Spleen (tissue), 11 donors: ENCODE data around the gene ITSN1. TPM values are rescaled to one million over a fixed set of nuclear protein-coding genes. Genes with fewer than 3 reads are reported as not detected.

Experiments used
- DNase-seq: peaks from one replicate; pipeline ENCODE4 v3.0.0-alpha.2; 2020
- H3K27ac ChIP-seq, 8 donors: fragments of 200-600 bp; sonication (generic) in 7 of 8; 1 replicate in 4 of 8; 2 replicates in 4 of 8; pipeline versions ENCODE4 v1.5.0 to v1.8.0; 2016 to 2021; ENCODE audit warnings: inconsistent platforms in 4 of 8, mild to moderate bottlenecking in 4 of 8, moderate library complexity in 1 of 8
- H3K27me3 ChIP-seq, 7 donors: fragments of 200-600 bp; sonication (generic) in 6 of 7; replicated peaks in 1 of 7; 1 replicate in 4 of 7; 2 replicates in 3 of 7; pipeline versions ENCODE4 v1.5.0 to v1.8.0; 2016 to 2021; ENCODE audit warnings: inconsistent platforms in 3 of 7, mild to moderate bottlenecking in 1 of 7
- H3K36me3 ChIP-seq, 6 donors: fragments of 200-600 bp; sonication (generic) in 5 of 6; 1 replicate in 4 of 6; 2 replicates in 2 of 6; pipeline versions ENCODE4 v1.5.0 to v1.8.0; 2016 to 2021; ENCODE audit warnings: inconsistent platforms in 2 of 6
- H3K4me1 ChIP-seq, 6 donors: fragments of 200-600 bp; sonication (generic) in 5 of 6; 1 replicate in 3 of 6; 2 replicates in 3 of 6; pipeline versions ENCODE4 v1.5.0 to v1.8.0; 2016 to 2021; ENCODE audit warnings: inconsistent platforms in 3 of 6
- H3K4me3 ChIP-seq, 8 donors: fragments of 200-600 bp; sonication (generic) in 7 of 8; 1 replicate in 4 of 8; 2 replicates in 4 of 8; pipeline versions ENCODE4 v1.5.0 to v1.8.0; 2016 to 2021; ENCODE audit warnings: inconsistent platforms in 4 of 8, mild to moderate bottlenecking in 4 of 8, moderate library complexity in 2 of 8
- H3K9me3 ChIP-seq, 8 donors: fragments of 200-600 bp; sonication (generic) in 7 of 8; 1 replicate in 4 of 8; 2 replicates in 4 of 8; pipeline versions ENCODE4 v1.5.0 to v1.8.0; 2016 to 2021; ENCODE audit warnings: inconsistent platforms in 4 of 8
- CTCF ChIP-seq, 11 experiments: fragments of 200-600 bp in 7 of 11; fragments of 450-650 bp in 4 of 11; sonication (generic) in 4 of 11; IDR thresholded peaks in 8 of 11; conservative IDR thresholded peaks in 3 of 11; 1 replicate in 7 of 11; 2 replicates in 4 of 11; pipeline versions ENCODE4 v1.4.0 to v1.8.0; 2016 to 2021; ENCODE audit warnings: antibody characterized with exemption in 11 of 11, inconsistent platforms in 4 of 11, mild to moderate bottlenecking in 1 of 11
- POLR2A ChIP-seq, 3 donors: fragments of 450-650 bp; IDR thresholded peaks; one replicate each; pipeline ENCODE4 v1.5.1; 2017; ENCODE audit warnings: antibody characterized with exemption in 3 of 3, mild to moderate bottlenecking in 1 of 3
- POLR2AphosphoS5 ChIP-seq, 3 donors: sonication (generic); formaldehyde crosslinking; IDR thresholded peaks; one replicate each; pipeline ENCODE4 v1.5.1; 2017; ENCODE audit warnings: antibody characterized with exemption in 3 of 3
- WGBS, 5 donors: extraction: QIAGEN DNeasy Blood & Tissue Kit in 3 of 5; methylation state at CpG; one replicate each; pipeline versions ENCODE4 v1.1.5 to v1.1.7; 2013 to 2018; 5-methylcytosine and 5-hydroxymethylcytosine counted together
- intact Hi-C: fragments of 100-400 bp; cut with DNase I; formaldehyde crosslinking; loops from one replicate; pipeline ENCODE4 v1.15.0; 2023; ENCODE audit warnings: low total_unique reads
- polyA plus RNA-seq, 3 donors: library from polyadenylated mRNA; stranded (reverse); fragments of 200-250 nt; gene quantifications; one replicate each; pipeline ENCODE4 v1.2.1, GENCODE V29; 2013
- total RNA-seq, 7 donors: library from RNA; depleted of rRNA in 3 of 7; stranded (reverse); fragments of >200 nt in 3 of 7; fragmentation: NEBNext Ultra II Directional in 4 of 7; extraction: Animal tissue kit (Norgen Biotek cat#: 25700) in 4 of 7; gene quantifications; one replicate each; pipeline versions ENCODE4 v1.1.0 to v1.2.1, GENCODE V29; 2016 to 2021
- donor health status: healthy with polysubstance abuse.
- donor health status: DM: no; HTN: no; CAD: no; lungs with moderate emphysema.
- donor health status: DM: no; HTN: no; CAD: no.
- donor health status: Bipolar disorder and iron deficiency.
- donor health status: healthy.
- donor health status: DM: no; HTN: no; CAD: no.
- donor health status: DM: yes; HTN: yes; CAD: no.

ITSN1 gene
- total and polyA plus RNA-seq, 10 donors = 4.1 to 89.0 (median 42.6) TPM

GRCh38 chr21:33762803-33763581 lies 120.7 kb downstream of the ITSN1 start:
- intact Hi-C loops = no loop called here

GRCh38 chr21:33763582-33763899 lies 121.2 kb downstream of the ITSN1 start:
- H3K36me3 ChIP-seq = peaks cover 0 to 41% (median 0%) of the 10 kb centered on the region in 6 donors
- H3K9me3 ChIP-seq = no peaks in the 10 kb centered on the region
- TF ChIP-seq CTCF (IDR thresholded peaks at IDR 0.05 in 8 of 11, conservative IDR thresholded peaks at IDR 0.05 in 3 of 11) = no peak
- TF ChIP-seq POLR2AphosphoS5 (IDR thresholded peaks at IDR 0.05) = no peak
- TF ChIP-seq POLR2A (IDR thresholded peaks at IDR 0.05) = no peak
- no peaks in the 10 kb centered on the region for H3K27me3 ChIP-seq
- 90 to 95% (median 93%) methylated on average over 3 of the region's 3 CpGs for WGBS, 5 donors
- intact Hi-C loops = no loop called here
- H3K4me1 ChIP-seq = peaks cover 0 to 18% (median 9%) of the 10 kb centered on the region in 6 donors
- no peak overlapping the region for H3K4me3 ChIP-seq
- H3K27ac ChIP-seq = no peak overlapping the region
- no peak for DNase-seq

More at GRCh38 chr21:33762803-33763581, 120.7 kb downstream of the ITSN1 start:
- Histone ChIP-seq H3K27me3 (no peaks in the 10 kb centered on the region), H3K4me1 (peaks cover 0 to 18% (median 9%) of the 10 kb centered on the region in 6 donors), H3K4me3 (no peak overlapping the region), H3K27ac (peak overlapping the region in 2 of 8 donors; percentile 72 to 73), H3K36me3 (peaks cover 0 to 42% (median 0%) of the 10 kb centered on the region in 6 donors), H3K9me3 (no peaks in the 10 kb centered on the region)
- WGBS, 5 donors = 91 to 97% (median 94%) methylated on average over 9 of the region's 9 CpGs
- TF ChIP-seq CTCF (IDR thresholded peaks at IDR 0.05 in 8 of 11, conservative IDR thresholded peaks at IDR 0.05 in 3 of 11) (no peak), POLR2A (IDR thresholded peaks at IDR 0.05) (no peak), POLR2AphosphoS5 (IDR thresholded peaks at IDR 0.05) (no peak)
- DNase-seq = no peak

GRCh38 chr21:33767236-33767635 lies 124.9 kb downstream of the ITSN1 start:
- no peak overlapping the region for H3K4me3 ChIP-seq
- DNase-seq = no peak
- no peaks in the 10 kb centered on the region for H3K4me1 ChIP-seq
- TF ChIP-seq POLR2A (IDR thresholded peaks at IDR 0.05) (no peak), POLR2AphosphoS5 (IDR thresholded peaks at IDR 0.05) (no peak), CTCF (IDR thresholded peaks at IDR 0.05 in 8 of 11, conservative IDR thresholded peaks at IDR 0.05 in 3 of 11) (no peak)
- peaks cover 0 to 72% (median 2%) of the 10 kb centered on the region in 6 donors for H3K36me3 ChIP-seq
- intact Hi-C loops = no loop called here
- no peaks in the 10 kb centered on the region for H3K27me3 ChIP-seq
- no peak overlapping the region for H3K27ac ChIP-seq
- 86 to 100% (median 91%) methylated on average over 1 of the region's 1 CpG for WGBS, 5 donors
- no peaks in the 10 kb centered on the region for H3K9me3 ChIP-seq

GRCh38 chr21:33767960-33768359 lies 125.7 kb downstream of the ITSN1 start:
- no peak for DNase-seq
- H3K36me3 ChIP-seq = peaks cover 0 to 73% (median 2%) of the 10 kb centered on the region in 6 donors
- no peak overlapping the region for H3K4me3 ChIP-seq
- 91 to 95% (median 94%) methylated on average over 2 of the region's 2 CpGs for WGBS, 5 donors
- no peaks in the 10 kb centered on the region for H3K4me1 ChIP-seq
- intact Hi-C loops = no loop called here
- H3K27me3 ChIP-seq = no peaks in the 10 kb centered on the region
- TF ChIP-seq CTCF (IDR thresholded peaks at IDR 0.05 in 8 of 11, conservative IDR thresholded peaks at IDR 0.05 in 3 of 11) (no peak), POLR2A (IDR thresholded peaks at IDR 0.05) (no peak), POLR2AphosphoS5 (IDR thresholded peaks at IDR 0.05) (no peak)
- no peak overlapping the region for H3K27ac ChIP-seq
- H3K9me3 ChIP-seq = no peaks in the 10 kb centered on the region
